RWPE2 (cell line): ENCODE data around the gene CHMP6.
"Not testable (repeated sequence)": the region's sequence is repeated elsewhere in the genome, so short reads cannot be mapped to it uniquely, and the experiment has no call there.

Experiments
- ATAC-seq: fragments of 200-7000 bp; cut with Tn5 transposase; 3 replicates; pipeline ENCODE4 v1.9.1; 2021; ENCODE audit warnings: low read depth
- DNase-seq: peaks from one replicate; pipeline ENCODE4 v3.0.0-alpha.2; 2020; ENCODE audit warnings: low spot score
- H3K27ac ChIP-seq: fragments of 450-650 bp; 2 replicates; pipeline ENCODE4 v1.5.1; 2017; ENCODE audit warnings: mild to moderate bottlenecking; ENCODE audit not compliant: poor library complexity, severe bottlenecking
- H3K27me3 ChIP-seq: fragments of 250-450 bp; sonication (Bioruptor Pico); 2 replicates; pipeline ENCODE4 v1.5.1; 2021; ENCODE audit warnings: mild to moderate bottlenecking, moderate library complexity; ENCODE audit not compliant: insufficient read depth, poor library complexity, severe bottlenecking
- H3K36me3 ChIP-seq: fragments of 250-450 bp; sonication (Bioruptor Pico); 2 replicates; pipeline ENCODE4 v1.5.1; 2020; ENCODE audit warnings: low read depth, mild to moderate bottlenecking, moderate library complexity
- H3K4me1 ChIP-seq: fragments of 250-450 bp; sonication (Bioruptor Pico); 2 replicates; pipeline ENCODE4 v1.5.1; 2021; ENCODE audit warnings: mild to moderate bottlenecking, moderate library complexity; ENCODE audit not compliant: insufficient read depth, poor library complexity, severe bottlenecking
- H3K4me3 ChIP-seq: fragments of 250-450 bp; sonication (Bioruptor Pico); 2 replicates; pipeline ENCODE4 v1.5.1; 2021; ENCODE audit warnings: mild to moderate bottlenecking, moderate library complexity; ENCODE audit not compliant: severe bottlenecking
- H3K9me3 ChIP-seq: fragments of 250-450 bp; sonication (Bioruptor Pico); 2 replicates; pipeline ENCODE4 v1.5.1; 2021; ENCODE audit warnings: mild to moderate bottlenecking, moderate library complexity; ENCODE audit not compliant: severe bottlenecking
- CTCF ChIP-seq: fragments of 450-650 bp; IDR thresholded peaks from one replicate; pipeline ENCODE4 v1.5.1; 2017; ENCODE audit warnings: mild to moderate bottlenecking, moderate library complexity; ENCODE audit not compliant: poor library complexity, severe bottlenecking

Gene CHMP6

GRCh38 chr17:81029859-81030258 is 38.2 kb downstream of the CHMP6 start:
- Histone ChIP-seq H3K27ac (no peak overlapping the region), H3K9me3 (no peaks in the 10 kb centered on the region), H3K36me3 (no peaks in the 10 kb centered on the region), H3K4me3 (no peak overlapping the region), H3K27me3 (peaks cover 22% of the 10 kb centered on the region), H3K4me1 (no peaks in the 10 kb centered on the region)
- no peak for DNase-seq
- no peak for TF ChIP-seq CTCF
- no peak for ATAC-seq

GRCh38 chr17:81030312-81030711 is 38.7 kb downstream of the CHMP6 start:
- H3K9me3 ChIP-seq, H3K4me1 ChIP-seq, H3K36me3 ChIP-seq, H3K27ac ChIP-seq, H3K4me3 ChIP-seq, ATAC-seq: not testable (repeated sequence)
- peaks cover 22% of the 10 kb centered on the region for H3K27me3 ChIP-seq
- DNase-seq: peak; percentile 27

GRCh38 chr17:81030741-81031565 is 39.3 kb downstream of the CHMP6 start:
- no peak for TF ChIP-seq CTCF
- Histone ChIP-seq H3K4me1 (no peaks in the 10 kb centered on the region), H3K9me3 (no peaks in the 10 kb centered on the region), H3K27ac (no peak overlapping the region), H3K27me3 (peaks cover 22% of the 10 kb centered on the region), H3K36me3 (peaks cover 2% of the 10 kb centered on the region), H3K4me3 (no peak overlapping the region)
- ATAC-seq (no peak), DNase-seq (peak; percentile 65)

GRCh38 chr17:81031566-81032550 is 40.2 kb downstream of the CHMP6 start:
- DNase-seq (no peak), ATAC-seq (no peak)
- Histone ChIP-seq H3K9me3 (no peaks in the 10 kb centered on the region), H3K4me3 (no peak overlapping the region), H3K4me1 (peaks cover 5% of the 10 kb centered on the region), H3K27ac (no peak overlapping the region), H3K27me3 (peaks cover 16% of the 10 kb centered on the region), H3K36me3 (peaks cover 11% of the 10 kb centered on the region)
- no peak for TF ChIP-seq CTCF

GRCh38 chr17:81032641-81033480 is 41.2 kb downstream of the CHMP6 start:
- no peak for TF ChIP-seq CTCF
- no peak for DNase-seq

More at GRCh38 chr17:81032641-81033480, 41.2 kb downstream of the CHMP6 start:
- no peak overlapping the region for H3K27ac ChIP-seq
- no peak for ATAC-seq
- H3K4me1 ChIP-seq: peaks cover 14% of the 10 kb centered on the region
- H3K4me3 ChIP-seq: no peak overlapping the region
- peaks cover 6% of the 10 kb centered on the region for H3K27me3 ChIP-seq
- peaks cover 21% of the 10 kb centered on the region for H3K36me3 ChIP-seq
- no peaks in the 10 kb centered on the region for H3K9me3 ChIP-seq
